Dermis microvascular lymphatic vessel endothelial cell (primary cell): ENCODE data around the gene UBXN6. TPM values are rescaled to one million over a fixed set of nuclear protein-coding genes. Genes with fewer than 3 reads are reported as not detected.

Experiments
- DNase-seq, 2 donors: peaks; one replicate each; pipeline versions ENCODE4 v3.0.0 to v3.0.0-alpha.2; 2010; ENCODE audit warnings: low read depth in 2 of 2
- total RNA-seq: library from RNA; depleted of rRNA; stranded (reverse); fragments of >200 nt; gene quantifications from 2 replicates; pipeline ENCODE4 v1.2.1, GENCODE V29; 2014

Gene UBXN6
- total RNA-seq, 1 donor from 2014 or later: 81.3 TPM

- peak; percentile 41 to 84 for DNase-seq
Measured at GRCh38 chr19:4456843-4457653, 546 bp downstream of the UBXN6 start.

- DNase-seq: peak in 1 of 2 donors; percentile 69
Measured at GRCh38 chr19:4456476-4456842, 1.1 kb downstream of the UBXN6 start.

- no peak for DNase-seq
Measured at GRCh38 chr19:4455719-4456475, 1.7 kb downstream of the UBXN6 start.

- peak in 1 of 2 donors; percentile 17 for DNase-seq
Measured at GRCh38 chr19:4454747-4455718, 2.6 kb downstream of the UBXN6 start.

- no peak for DNase-seq
Measured at GRCh38 chr19:4453232-4454179, 4.1 kb downstream of the UBXN6 start.

GRCh38 chr19:4452230-4452990 lies 5.2 kb downstream of the UBXN6 start:
- no peak for DNase-seq

GRCh38 chr19:4449639-4450028 lies 8.0 kb downstream of the UBXN6 start:
- DNase-seq: no peak

GRCh38 chr19:4449022-4449638 lies 8.5 kb downstream of the UBXN6 start:
- DNase-seq: no peak

- no peak for DNase-seq
Measured at GRCh38 chr19:4448147-4448985, 9.2 kb downstream of the UBXN6 start.

- DNase-seq: no peak
Measured at GRCh38 chr19:4447327-4448146, 10.1 kb downstream of the UBXN6 start.

- DNase-seq: no peak
Measured at GRCh38 chr19:4446704-4447200, 10.8 kb downstream of the UBXN6 start.

- DNase-seq: no peak
Measured at GRCh38 chr19:4445963-4446703, 11.5 kb downstream of the UBXN6 start.

GRCh38 chr19:4444765-4445741 lies 12.5 kb downstream of the UBXN6 start:
- DNase-seq: no peak

- DNase-seq: no peak
Measured at GRCh38 chr19:4443966-4444764, 13.4 kb downstream of the UBXN6 start.

- no peak for DNase-seq
Measured at GRCh38 chr19:4443188-4443587, 14.4 kb downstream of the UBXN6 start.
